ENCODE results near the gene DDX1.

The DDX1 gene

DNA sequence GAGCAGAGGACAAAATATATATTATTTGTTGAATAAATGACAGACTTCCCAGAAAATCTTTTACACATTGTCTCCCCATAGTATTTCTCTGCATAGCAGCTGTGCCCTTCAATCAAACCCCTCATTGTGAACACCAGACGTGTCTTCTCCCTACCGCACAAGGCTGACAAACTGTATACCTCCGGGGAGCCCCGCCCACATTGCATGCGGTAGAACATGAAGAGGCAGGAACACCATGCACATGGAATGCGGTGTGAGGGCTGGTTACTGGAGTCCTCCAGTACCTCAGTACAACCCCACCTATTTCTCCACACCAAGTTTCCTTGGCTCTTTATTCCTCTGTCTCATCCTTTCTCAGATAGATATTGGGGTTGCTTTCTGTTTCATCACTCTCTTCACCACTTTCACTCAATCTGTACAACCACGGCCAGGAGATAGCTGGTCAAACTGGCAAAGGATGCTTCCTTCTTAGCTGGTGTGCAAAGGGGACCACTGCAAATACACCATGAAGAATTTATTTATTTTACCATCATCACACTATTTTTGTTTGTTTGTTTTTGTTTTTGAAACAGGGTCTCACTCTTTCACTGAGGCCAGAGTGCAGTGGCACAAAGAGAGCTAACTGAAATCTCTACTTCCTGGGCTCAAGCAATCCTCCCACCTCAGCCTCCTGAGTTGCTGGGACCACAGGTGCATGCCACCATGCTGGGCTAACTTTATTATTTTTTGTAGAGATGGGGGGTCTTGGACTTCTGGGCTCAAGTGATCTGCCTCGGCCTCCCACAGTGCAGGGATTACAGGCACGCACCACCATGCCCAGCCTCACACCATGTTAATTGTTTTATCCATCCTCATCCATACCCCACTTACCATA, 28.2 kb upstream of the DDX1 start:
- H3K4me3 ChIP-seq (ENCODE audit: low read length) = no peak overlapping the region
- TF ChIP-seq, protein P1, sequence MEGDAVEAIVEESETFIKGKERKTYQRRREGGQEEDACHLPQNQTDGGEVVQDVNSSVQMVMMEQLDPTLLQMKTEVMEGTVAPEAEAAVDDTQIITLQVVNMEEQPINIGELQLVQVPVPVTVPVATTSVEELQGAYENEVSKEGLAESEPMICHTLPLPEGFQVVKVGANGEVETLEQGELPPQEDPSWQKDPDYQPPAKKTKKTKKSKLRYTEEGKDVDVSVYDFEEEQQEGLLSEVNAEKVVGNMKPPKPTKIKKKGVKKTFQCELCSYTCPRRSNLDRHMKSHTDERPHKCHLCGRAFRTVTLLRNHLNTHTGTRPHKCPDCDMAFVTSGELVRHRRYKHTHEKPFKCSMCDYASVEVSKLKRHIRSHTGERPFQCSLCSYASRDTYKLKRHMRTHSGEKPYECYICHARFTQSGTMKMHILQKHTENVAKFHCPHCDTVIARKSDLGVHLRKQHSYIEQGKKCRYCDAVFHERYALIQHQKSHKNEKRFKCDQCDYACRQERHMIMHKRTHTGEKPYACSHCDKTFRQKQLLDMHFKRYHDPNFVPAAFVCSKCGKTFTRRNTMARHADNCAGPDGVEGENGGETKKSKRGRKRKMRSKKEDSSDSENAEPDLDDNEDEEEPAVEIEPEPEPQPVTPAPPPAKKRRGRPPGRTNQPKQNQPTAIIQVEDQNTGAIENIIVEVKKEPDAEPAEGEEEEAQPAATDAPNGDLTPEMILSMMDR (IDR thresholded peaks at IDR 0.05; ENCODE audit: insufficient read depth, low read depth, low read length, missing control alignments) = no peak

DNA sequence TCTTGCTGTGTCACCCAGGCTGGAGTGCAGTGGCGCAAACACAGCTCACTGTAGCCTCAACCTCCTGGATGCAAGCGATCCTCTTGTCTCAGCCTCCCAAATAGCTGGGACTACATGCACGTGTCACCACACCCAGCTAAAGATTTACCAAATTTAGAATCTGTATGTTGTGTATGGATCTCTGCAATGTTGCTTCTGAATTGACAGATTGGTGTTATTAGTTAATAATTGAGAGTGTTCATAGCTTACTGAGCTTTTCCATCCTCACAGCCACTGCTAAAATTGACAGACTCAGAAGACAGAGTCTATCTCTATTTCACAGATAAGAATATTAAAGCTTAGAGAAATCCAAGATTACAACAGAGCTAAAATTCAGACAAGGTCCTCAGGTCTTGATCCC, 26.3 kb upstream of the DDX1 start:
- no peak overlapping the region for H3K4me3 ChIP-seq (ENCODE audit: low read length)
- DNase-seq (ENCODE audit: low read depth) = no peak
- TF ChIP-seq, protein P1 (IDR thresholded peaks at IDR 0.05; ENCODE audit: insufficient read depth, low read depth, low read length, missing control alignments) = no peak

More for the DNA sequence above, 28.2 kb upstream of the DDX1 start:
- peak; percentile 82 for DNase-seq (ENCODE audit: low read depth)

DNA sequence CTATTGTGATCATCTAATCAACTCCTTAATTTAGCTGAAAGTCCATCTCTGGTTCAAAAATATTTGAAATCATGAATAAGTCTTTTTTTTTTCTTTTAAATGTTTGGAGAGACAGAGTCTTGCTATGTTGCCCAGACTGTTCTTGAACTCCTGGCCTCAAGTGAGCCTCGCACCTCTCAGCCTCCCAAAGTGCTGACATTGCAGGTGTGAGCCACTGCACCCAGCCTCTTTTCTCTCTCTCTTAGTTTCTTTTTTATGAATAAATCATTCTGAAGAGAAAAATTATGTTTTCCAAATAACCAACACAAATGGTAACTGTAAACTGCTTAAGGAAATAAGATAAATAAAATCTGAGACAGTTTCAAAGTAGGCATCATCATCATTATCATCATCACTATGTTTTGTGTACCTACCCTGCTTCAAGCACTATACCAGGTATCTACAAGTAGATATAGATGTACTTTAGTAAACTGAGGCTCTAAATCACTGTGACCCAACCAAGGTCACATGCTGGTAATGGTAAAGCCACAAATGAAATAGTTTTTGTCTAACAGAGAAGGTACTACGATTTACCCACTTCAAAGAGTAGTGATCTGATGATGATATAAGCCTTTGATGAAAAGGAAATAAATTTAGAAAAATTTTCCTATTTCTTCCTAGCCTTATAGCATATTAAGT, 25.5 kb upstream of the DDX1 start:
- no peak overlapping the region for H3K4me3 ChIP-seq (ENCODE audit: low read length)
- TF ChIP-seq, protein P1 (IDR thresholded peaks at IDR 0.05; ENCODE audit: insufficient read depth, low read depth, low read length, missing control alignments) = no peak
- no peak for DNase-seq (ENCODE audit: low read depth)

DNA sequence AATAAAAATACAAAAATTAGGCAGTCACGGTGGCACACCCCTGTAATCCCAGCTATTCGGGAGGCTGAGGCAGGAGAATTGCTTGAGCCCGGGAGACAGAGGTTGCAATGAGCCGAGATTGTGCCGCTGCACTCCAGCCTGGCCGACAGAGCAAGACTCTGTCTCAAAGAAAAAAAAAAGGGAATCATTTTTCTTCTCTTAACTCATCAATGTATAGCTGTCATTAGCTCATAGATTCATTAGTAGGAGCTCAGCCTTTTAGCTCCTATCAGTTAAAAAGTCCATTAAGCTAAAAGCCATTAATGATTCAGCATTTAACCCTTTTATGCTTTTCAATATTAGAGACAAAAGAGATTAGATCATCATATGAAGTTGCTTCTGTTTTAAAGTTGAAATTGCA, 24.8 kb upstream of the DDX1 start:
- H3K4me3 ChIP-seq (ENCODE audit: low read length) = no peak overlapping the region
- DNase-seq (ENCODE audit: low read depth) = no peak
- TF ChIP-seq, protein P1 (IDR thresholded peaks at IDR 0.05; ENCODE audit: insufficient read depth, low read depth, low read length, missing control alignments) = no peak

DNA sequence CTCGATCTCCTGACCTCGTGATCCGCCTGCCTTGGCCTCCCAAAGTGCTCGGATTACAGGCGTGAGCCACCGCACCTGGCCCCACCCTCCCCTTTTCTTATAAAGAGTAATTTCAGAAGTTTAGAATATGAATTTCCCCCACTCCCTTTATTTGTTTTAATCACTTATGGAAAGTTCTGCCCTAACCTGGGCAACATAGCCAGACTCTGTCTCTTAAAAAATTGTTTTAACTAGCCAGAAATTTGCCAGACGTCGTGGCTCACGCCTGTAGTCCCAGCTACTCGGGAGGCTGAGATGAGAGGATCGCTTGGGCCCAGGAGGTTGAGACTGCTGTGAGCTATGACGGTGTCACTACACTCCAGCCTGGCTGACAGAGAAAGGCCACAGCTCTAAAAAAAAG, 22.8 kb upstream of the DDX1 start:
- no peak overlapping the region for H3K4me3 ChIP-seq (ENCODE audit: low read length)
- TF ChIP-seq, protein P1 (IDR thresholded peaks at IDR 0.05; ENCODE audit: insufficient read depth, low read depth, low read length, missing control alignments) = no peak
- DNase-seq (ENCODE audit: low read depth) = no peak

DNA sequence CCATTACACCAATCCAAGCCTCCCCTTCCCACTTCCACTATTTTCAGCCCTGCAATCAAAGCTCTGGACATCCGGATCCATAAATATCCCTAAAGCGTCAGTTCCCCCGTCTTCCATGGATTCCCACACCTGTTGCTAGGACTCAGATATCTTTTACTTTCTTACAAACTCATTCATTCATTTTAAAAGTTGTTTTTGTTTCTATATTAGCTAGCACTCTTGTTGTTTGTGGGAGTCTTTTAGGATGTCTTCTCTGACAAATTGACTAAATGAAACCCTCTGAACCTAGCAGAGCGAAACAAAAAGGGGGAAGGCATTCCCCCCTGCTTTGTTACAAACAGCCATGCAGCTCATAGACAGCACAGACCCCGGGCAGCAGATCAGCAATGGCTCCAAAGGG, 21.6 kb upstream of the DDX1 start:
- no peak overlapping the region for H3K4me3 ChIP-seq (ENCODE audit: low read length)
- TF ChIP-seq, protein P1 (IDR thresholded peaks at IDR 0.05; ENCODE audit: insufficient read depth, low read depth, low read length, missing control alignments) = no peak
- no peak for DNase-seq (ENCODE audit: low read depth)

All from epithelial cell of esophagus (primary cell).